Measurements from ENCODE around the gene SFXN3. TPM values are rescaled to one million over a fixed set of nuclear protein-coding genes. Genes with fewer than 3 reads are reported as not detected.

SFXN3 gene
- total and polyA plus RNA-seq, 2 of the 8 experiments (the other 6 are each of a cell fraction or from before 2014, with no cell fraction given), result 2.6 to 2.8 TPM

DNA sequence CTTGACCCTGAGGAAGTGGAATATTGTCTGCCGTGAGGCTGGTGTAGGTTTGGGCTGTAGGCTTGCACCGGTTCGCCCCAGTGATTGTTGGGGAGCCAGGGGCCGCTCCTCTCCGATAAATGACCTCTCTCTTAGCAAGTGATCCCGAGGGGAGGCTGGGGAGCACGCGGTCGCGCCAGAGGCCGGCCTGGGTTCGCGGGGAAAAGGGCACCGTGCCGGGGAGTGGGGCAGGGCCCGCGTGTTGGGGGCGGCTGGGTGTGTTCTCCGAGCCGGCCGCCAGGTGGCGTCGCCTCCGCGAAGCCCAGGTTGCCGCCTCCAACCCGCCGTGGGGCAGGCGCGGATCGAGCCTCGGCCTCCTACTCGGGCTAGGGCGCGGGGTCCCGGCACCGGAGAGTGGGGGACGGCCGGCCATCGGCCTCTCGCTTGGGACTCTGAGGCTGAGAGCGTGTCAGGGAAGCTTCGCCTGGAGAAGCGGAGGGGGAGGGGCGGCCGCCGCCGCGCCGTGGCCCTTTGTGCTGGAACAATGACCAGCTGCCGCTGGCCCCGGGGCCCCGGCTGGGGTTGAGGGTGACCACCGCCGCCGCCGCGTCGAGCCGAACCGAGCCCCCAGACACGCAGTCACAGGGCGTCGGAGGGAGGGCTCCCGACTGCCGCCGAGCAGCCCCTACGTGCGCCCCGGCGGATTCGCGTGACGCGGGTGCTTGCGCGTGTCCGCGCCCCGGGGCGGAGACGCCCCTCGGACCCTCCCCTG is 31.9 kb upstream of the SFXN3 start (continued):
- TF ChIP-seq, protein P1, sequence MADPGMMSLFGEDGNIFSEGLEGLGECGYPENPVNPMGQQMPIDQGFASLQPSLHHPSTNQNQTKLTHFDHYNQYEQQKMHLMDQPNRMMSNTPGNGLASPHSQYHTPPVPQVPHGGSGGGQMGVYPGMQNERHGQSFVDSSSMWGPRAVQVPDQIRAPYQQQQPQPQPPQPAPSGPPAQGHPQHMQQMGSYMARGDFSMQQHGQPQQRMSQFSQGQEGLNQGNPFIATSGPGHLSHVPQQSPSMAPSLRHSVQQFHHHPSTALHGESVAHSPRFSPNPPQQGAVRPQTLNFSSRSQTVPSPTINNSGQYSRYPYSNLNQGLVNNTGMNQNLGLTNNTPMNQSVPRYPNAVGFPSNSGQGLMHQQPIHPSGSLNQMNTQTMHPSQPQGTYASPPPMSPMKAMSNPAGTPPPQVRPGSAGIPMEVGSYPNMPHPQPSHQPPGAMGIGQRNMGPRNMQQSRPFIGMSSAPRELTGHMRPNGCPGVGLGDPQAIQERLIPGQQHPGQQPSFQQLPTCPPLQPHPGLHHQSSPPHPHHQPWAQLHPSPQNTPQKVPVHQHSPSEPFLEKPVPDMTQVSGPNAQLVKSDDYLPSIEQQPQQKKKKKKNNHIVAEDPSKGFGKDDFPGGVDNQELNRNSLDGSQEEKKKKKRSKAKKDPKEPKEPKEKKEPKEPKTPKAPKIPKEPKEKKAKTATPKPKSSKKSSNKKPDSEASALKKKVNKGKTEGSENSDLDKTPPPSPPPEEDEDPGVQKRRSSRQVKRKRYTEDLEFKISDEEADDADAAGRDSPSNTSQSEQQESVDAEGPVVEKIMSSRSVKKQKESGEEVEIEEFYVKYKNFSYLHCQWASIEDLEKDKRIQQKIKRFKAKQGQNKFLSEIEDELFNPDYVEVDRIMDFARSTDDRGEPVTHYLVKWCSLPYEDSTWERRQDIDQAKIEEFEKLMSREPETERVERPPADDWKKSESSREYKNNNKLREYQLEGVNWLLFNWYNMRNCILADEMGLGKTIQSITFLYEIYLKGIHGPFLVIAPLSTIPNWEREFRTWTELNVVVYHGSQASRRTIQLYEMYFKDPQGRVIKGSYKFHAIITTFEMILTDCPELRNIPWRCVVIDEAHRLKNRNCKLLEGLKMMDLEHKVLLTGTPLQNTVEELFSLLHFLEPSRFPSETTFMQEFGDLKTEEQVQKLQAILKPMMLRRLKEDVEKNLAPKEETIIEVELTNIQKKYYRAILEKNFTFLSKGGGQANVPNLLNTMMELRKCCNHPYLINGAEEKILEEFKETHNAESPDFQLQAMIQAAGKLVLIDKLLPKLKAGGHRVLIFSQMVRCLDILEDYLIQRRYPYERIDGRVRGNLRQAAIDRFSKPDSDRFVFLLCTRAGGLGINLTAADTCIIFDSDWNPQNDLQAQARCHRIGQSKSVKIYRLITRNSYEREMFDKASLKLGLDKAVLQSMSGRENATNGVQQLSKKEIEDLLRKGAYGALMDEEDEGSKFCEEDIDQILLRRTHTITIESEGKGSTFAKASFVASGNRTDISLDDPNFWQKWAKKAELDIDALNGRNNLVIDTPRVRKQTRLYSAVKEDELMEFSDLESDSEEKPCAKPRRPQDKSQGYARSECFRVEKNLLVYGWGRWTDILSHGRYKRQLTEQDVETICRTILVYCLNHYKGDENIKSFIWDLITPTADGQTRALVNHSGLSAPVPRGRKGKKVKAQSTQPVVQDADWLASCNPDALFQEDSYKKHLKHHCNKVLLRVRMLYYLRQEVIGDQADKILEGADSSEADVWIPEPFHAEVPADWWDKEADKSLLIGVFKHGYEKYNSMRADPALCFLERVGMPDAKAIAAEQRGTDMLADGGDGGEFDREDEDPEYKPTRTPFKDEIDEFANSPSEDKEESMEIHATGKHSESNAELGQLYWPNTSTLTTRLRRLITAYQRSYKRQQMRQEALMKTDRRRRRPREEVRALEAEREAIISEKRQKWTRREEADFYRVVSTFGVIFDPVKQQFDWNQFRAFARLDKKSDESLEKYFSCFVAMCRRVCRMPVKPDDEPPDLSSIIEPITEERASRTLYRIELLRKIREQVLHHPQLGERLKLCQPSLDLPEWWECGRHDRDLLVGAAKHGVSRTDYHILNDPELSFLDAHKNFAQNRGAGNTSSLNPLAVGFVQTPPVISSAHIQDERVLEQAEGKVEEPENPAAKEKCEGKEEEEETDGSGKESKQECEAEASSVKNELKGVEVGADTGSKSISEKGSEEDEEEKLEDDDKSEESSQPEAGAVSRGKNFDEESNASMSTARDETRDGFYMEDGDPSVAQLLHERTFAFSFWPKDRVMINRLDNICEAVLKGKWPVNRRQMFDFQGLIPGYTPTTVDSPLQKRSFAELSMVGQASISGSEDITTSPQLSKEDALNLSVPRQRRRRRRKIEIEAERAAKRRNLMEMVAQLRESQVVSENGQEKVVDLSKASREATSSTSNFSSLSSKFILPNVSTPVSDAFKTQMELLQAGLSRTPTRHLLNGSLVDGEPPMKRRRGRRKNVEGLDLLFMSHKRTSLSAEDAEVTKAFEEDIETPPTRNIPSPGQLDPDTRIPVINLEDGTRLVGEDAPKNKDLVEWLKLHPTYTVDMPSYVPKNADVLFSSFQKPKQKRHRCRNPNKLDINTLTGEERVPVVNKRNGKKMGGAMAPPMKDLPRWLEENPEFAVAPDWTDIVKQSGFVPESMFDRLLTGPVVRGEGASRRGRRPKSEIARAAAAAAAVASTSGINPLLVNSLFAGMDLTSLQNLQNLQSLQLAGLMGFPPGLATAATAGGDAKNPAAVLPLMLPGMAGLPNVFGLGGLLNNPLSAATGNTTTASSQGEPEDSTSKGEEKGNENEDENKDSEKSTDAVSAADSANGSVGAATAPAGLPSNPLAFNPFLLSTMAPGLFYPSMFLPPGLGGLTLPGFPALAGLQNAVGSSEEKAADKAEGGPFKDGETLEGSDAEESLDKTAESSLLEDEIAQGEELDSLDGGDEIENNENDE (IDR thresholded peaks at IDR 0.05; ENCODE audit: insufficient replicate concordance, low read length), result no peak
- peak; percentile 63 to 72; a peak in 1 of 4 replicates for TF ChIP-seq SIN3A (conservative IDR thresholded peaks at IDR 0.05 in 1 of 2, IDR thresholded peaks at IDR 0.05 in 1 of 2; ENCODE audit: low read depth in 1 of 2, low read length in 2 of 2)
- peak; percentile 22 to 50; a peak in 2 of 4 replicates for TF ChIP-seq RAD21 (IDR thresholded peaks at IDR 0.05 in 1 of 2, conservative IDR thresholded peaks at IDR 0.05 in 1 of 2; ENCODE audit: low read depth in 2 of 2, low read length in 2 of 2)
- no peak for TF ChIP-seq CTBP2 (IDR thresholded peaks at IDR 0.05; ENCODE audit: borderline replicate concordance, insufficient read depth, insufficient read length, low read length)
- TF ChIP-seq SUZ12 (IDR thresholded peaks at IDR 0.05; ENCODE audit: low read length), result peak; percentile 43; the same call in 1 of the 2 replicates
- no peak for TF ChIP-seq SP1 (IDR thresholded peaks at IDR 0.05; ENCODE audit: low read depth, low read length)
- TF ChIP-seq CHD2 (IDR thresholded peaks at IDR 0.05; ENCODE audit: low read length), result no peak
- no peak; the same call in 1 of the 2 replicates for TF ChIP-seq EGR1 (IDR thresholded peaks at IDR 0.05; ENCODE audit: borderline replicate concordance, low read depth, low read length)
- TF ChIP-seq SIX5 (IDR thresholded peaks at IDR 0.05; ENCODE audit: low read depth, low read length), result no peak
- TF ChIP-seq TCF12 (IDR thresholded peaks at IDR 0.05; ENCODE audit: low read depth, low read length), result no peak

All from H1 (cell line).